Measurements from ENCODE around the gene CCDC148.

- TF ChIP-seq POLR2A (IDR thresholded peaks at IDR 0.05; ENCODE audit: low read length): no peak
- no peak for TF ChIP-seq GATA1 (IDR thresholded peaks at IDR 0.05; ENCODE audit: low read depth, low read length)
These were observed 110.5 kb downstream of the CCDC148 start for GRCh38 chr2:158346032-158346431.

All from erythroblast (primary cell).